ENCODE data around the gene UHRF1. TPM values are rescaled to one million over a fixed set of nuclear protein-coding genes. Genes with fewer than 3 reads are reported as not detected.

The UHRF1 gene
- polyA plus RNA-seq, 1 of the 3 experiments (the other 2 are of a cell fraction): 43.4 TPM

DNA sequence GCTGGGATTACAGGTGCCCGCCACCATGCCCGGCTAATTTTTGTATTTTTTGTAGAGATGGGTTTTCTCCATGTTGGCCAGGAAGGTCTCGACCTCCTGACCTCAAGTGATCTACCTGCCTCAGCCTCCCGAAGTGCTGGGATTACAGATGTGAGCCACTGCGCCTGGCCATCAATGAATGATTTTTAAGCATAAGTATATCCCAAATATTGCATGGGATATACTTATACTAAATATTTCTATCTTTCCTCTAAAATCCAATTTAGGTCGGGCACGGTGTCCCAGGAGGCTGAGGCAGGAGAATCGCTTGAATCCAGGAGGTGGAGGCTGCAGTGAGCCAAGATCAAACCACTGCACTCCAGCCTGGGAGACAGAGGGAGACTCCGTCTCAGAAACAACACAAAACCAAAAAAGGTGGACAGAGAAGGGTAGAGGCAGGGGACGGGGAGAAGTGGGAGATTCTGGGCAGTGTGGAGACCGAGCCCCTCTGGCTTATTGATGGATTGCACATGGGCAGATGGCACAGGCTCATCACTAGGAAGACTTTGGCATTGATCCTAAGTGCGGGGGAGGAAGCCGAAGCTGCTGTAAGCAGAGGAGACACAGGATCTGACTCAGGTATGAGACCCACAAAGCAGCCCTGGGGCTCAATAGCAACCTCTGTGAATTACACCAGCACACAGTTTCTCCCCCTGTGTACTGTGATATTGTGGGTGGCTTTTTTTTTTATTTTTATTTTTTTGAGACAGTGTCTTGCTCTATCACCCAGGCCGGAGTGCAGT, 20.1 kb upstream of the UHRF1 start (continued):
- TF ChIP-seq RCOR1 (IDR thresholded peaks at IDR 0.05; ENCODE audit: low read length): no peak
- no peak for TF ChIP-seq POLR2AphosphoS5 (IDR thresholded peaks at IDR 0.05; ENCODE audit: low read depth, low read length)
- TF ChIP-seq, protein P1, sequence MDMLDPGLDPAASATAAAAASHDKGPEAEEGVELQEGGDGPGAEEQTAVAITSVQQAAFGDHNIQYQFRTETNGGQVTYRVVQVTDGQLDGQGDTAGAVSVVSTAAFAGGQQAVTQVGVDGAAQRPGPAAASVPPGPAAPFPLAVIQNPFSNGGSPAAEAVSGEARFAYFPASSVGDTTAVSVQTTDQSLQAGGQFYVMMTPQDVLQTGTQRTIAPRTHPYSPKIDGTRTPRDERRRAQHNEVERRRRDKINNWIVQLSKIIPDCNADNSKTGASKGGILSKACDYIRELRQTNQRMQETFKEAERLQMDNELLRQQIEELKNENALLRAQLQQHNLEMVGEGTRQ (IDR thresholded peaks at IDR 0.05; ENCODE audit: borderline replicate concordance, low read depth, low read length): no peak
- TF ChIP-seq, protein P2, sequence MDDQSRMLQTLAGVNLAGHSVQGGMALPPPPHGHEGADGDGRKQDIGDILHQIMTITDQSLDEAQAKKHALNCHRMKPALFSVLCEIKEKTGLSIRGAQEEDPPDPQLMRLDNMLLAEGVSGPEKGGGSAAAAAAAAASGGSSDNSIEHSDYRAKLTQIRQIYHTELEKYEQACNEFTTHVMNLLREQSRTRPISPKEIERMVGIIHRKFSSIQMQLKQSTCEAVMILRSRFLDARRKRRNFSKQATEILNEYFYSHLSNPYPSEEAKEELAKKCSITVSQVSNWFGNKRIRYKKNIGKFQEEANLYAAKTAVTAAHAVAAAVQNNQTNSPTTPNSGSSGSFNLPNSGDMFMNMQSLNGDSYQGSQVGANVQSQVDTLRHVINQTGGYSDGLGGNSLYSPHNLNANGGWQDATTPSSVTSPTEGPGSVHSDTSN (IDR thresholded peaks at IDR 0.05): no peak
- TF ChIP-seq ELF1 (IDR thresholded peaks at IDR 0.05): no peak
- TF ChIP-seq FOSL2 (IDR thresholded peaks at IDR 0.05; ENCODE audit: borderline replicate concordance, low read depth): no peak
- TF ChIP-seq RFX5 (IDR thresholded peaks at IDR 0.05; ENCODE audit: low read length): no peak

DNA sequence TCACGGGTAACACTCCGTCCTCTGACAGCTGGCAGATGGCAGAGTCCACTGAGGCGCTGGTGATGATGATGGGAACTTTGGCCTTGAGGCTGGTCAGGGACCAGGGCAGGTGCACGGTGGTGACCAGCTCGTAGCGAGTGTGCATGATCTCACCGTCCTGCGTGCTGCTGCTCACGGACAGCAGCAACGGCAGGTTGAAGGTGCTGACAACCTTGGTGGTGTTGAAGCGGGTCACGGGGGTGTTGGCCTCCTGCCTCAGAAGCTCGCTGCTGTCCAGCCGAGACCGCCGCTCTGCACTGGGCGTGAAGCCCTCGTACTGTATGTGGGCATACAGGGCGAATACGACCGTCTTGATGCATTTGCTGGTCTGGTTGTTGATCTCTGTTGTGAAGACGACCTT, 18.2 kb upstream of the UHRF1 start:
- CTCF ChIA-PET: interaction anchor here (0.7 to 1.4 kb wide), 2 partner anchors 18 to 21 kb away, joined by 4 to 5 read pairs; no protein-coding TSS in a partner anchor
- no peaks in the 10 kb centered on the region for H3K9me3 ChIP-seq
- no peaks in the 10 kb centered on the region for H3K79me2 ChIP-seq (ENCODE audit: insufficient read depth)
- no peak overlapping the region for H3K27ac ChIP-seq (ENCODE audit: low read depth in 2 of 2, low read length in 1 of 2)
- no peak overlapping the region for H3K4me2 ChIP-seq
- H3K4me3 ChIP-seq (ENCODE audit: low read depth in 2 of 2, low read length in 1 of 2): no peak overlapping the region
- POLR2A ChIA-PET: no interaction called here
- H3K4me1 ChIP-seq (ENCODE audit: control insufficient read depth in 1 of 2, insufficient read depth in 2 of 2, low read depth in 1 of 2, low read length in 1 of 2): no peaks in the 10 kb centered on the region
- H3K36me3 ChIP-seq (replicated peaks in 1 of 2; ENCODE audit: control insufficient read depth in 1 of 2, insufficient read depth in 2 of 2, low read length in 1 of 2): no peaks in the 10 kb centered on the region
- no peaks in the 10 kb centered on the region for H4K20me1 ChIP-seq (ENCODE audit: insufficient read depth)
- no peaks in the 10 kb centered on the region for H3K9me2 ChIP-seq
- no peaks in the 10 kb centered on the region for H3F3A ChIP-seq (replicated peaks; ENCODE audit: insufficient read depth)
- H3K27me3 ChIP-seq (ENCODE audit: insufficient read depth): no peaks in the 10 kb centered on the region
- H3K9ac ChIP-seq: no peak overlapping the region
- H2AFZ ChIP-seq (ENCODE audit: low read depth): no peak overlapping the region
- WGBS (ENCODE audit: low lambda C conversion rate): 94% methylated on average over 12 of the region's 22 CpGs
- DNase-seq: no peak
- TF ChIP-seq NFIC (IDR thresholded peaks at IDR 0.05; ENCODE audit: borderline replicate concordance) (no peak), RXRA (IDR thresholded peaks at IDR 0.05; ENCODE audit: borderline replicate concordance, low read depth) (no peak), MEF2A (IDR thresholded peaks at IDR 0.05; ENCODE audit: borderline replicate concordance, low read depth) (no peak), FOSL2 (IDR thresholded peaks at IDR 0.05; ENCODE audit: borderline replicate concordance, low read depth) (no peak), ELF1 (IDR thresholded peaks at IDR 0.05) (no peak), EZH2phosphoT487 (IDR thresholded peaks at IDR 0.05; ENCODE audit: borderline replicate concordance, low read depth) (no peak), FOXJ3 (CRISPR knock-in tag; IDR thresholded peaks at IDR 0.05) (no peak), CHD2 (IDR thresholded peaks at IDR 0.05; ENCODE audit: low read length, partially characterized antibody) (no peak), RAD21 (IDR thresholded peaks at IDR 0.05; ENCODE audit: low read length) (no peak), GATA2 (CRISPR knock-in tag; IDR thresholded peaks at IDR 0.05) (no peak), RFX5 (IDR thresholded peaks at IDR 0.05; ENCODE audit: low read length) (no peak), TCF12 (IDR thresholded peaks at IDR 0.05) (no peak)
- TF ChIP-seq, protein P3, sequence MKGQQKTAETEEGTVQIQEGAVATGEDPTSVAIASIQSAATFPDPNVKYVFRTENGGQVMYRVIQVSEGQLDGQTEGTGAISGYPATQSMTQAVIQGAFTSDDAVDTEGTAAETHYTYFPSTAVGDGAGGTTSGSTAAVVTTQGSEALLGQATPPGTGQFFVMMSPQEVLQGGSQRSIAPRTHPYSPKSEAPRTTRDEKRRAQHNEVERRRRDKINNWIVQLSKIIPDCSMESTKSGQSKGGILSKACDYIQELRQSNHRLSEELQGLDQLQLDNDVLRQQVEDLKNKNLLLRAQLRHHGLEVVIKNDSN (IDR thresholded peaks at IDR 0.05; ENCODE audit: borderline replicate concordance, low read depth): no peak
- TF ChIP-seq, protein P4, sequence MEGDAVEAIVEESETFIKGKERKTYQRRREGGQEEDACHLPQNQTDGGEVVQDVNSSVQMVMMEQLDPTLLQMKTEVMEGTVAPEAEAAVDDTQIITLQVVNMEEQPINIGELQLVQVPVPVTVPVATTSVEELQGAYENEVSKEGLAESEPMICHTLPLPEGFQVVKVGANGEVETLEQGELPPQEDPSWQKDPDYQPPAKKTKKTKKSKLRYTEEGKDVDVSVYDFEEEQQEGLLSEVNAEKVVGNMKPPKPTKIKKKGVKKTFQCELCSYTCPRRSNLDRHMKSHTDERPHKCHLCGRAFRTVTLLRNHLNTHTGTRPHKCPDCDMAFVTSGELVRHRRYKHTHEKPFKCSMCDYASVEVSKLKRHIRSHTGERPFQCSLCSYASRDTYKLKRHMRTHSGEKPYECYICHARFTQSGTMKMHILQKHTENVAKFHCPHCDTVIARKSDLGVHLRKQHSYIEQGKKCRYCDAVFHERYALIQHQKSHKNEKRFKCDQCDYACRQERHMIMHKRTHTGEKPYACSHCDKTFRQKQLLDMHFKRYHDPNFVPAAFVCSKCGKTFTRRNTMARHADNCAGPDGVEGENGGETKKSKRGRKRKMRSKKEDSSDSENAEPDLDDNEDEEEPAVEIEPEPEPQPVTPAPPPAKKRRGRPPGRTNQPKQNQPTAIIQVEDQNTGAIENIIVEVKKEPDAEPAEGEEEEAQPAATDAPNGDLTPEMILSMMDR (IDR thresholded peaks at IDR 0.05): no peak
- TF ChIP-seq, protein P5, sequence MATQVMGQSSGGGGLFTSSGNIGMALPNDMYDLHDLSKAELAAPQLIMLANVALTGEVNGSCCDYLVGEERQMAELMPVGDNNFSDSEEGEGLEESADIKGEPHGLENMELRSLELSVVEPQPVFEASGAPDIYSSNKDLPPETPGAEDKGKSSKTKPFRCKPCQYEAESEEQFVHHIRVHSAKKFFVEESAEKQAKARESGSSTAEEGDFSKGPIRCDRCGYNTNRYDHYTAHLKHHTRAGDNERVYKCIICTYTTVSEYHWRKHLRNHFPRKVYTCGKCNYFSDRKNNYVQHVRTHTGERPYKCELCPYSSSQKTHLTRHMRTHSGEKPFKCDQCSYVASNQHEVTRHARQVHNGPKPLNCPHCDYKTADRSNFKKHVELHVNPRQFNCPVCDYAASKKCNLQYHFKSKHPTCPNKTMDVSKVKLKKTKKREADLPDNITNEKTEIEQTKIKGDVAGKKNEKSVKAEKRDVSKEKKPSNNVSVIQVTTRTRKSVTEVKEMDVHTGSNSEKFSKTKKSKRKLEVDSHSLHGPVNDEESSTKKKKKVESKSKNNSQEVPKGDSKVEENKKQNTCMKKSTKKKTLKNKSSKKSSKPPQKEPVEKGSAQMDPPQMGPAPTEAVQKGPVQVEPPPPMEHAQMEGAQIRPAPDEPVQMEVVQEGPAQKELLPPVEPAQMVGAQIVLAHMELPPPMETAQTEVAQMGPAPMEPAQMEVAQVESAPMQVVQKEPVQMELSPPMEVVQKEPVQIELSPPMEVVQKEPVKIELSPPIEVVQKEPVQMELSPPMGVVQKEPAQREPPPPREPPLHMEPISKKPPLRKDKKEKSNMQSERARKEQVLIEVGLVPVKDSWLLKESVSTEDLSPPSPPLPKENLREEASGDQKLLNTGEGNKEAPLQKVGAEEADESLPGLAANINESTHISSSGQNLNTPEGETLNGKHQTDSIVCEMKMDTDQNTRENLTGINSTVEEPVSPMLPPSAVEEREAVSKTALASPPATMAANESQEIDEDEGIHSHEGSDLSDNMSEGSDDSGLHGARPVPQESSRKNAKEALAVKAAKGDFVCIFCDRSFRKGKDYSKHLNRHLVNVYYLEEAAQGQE (IDR thresholded peaks at IDR 0.05; ENCODE audit: low read depth, low read length): no peak
- TF ChIP-seq, protein P6, sequence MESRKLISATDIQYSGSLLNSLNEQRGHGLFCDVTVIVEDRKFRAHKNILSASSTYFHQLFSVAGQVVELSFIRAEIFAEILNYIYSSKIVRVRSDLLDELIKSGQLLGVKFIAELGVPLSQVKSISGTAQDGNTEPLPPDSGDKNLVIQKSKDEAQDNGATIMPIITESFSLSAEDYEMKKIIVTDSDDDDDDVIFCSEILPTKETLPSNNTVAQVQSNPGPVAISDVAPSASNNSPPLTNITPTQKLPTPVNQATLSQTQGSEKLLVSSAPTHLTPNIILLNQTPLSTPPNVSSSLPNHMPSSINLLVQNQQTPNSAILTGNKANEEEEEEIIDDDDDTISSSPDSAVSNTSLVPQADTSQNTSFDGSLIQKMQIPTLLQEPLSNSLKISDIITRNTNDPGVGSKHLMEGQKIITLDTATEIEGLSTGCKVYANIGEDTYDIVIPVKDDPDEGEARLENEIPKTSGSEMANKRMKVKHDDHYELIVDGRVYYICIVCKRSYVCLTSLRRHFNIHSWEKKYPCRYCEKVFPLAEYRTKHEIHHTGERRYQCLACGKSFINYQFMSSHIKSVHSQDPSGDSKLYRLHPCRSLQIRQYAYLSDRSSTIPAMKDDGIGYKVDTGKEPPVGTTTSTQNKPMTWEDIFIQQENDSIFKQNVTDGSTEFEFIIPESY (IDR thresholded peaks at IDR 0.05; ENCODE audit: borderline replicate concordance, low read depth): no peak

Measured in SK-N-SH (cell line).